Left cardiac atrium (tissue), 4 donors: Measurements from ENCODE around the gene ZNF761. TPM values are rescaled to one million over a fixed set of nuclear protein-coding genes. Genes with fewer than 3 reads are reported as not detected.
"Not testable (repeated sequence)": the region's sequence is repeated elsewhere in the genome, so short reads cannot be mapped to it uniquely, and the experiment has no call there.

Experiments used
- ATAC-seq, 2 donors: fragments of 200-7000 bp; cut with Tn5 transposase; one replicate each; pipeline ENCODE4 v1.9.1; 2020; ENCODE audit warnings: mild to moderate bottlenecking in 2 of 2, moderate library complexity in 2 of 2
- DNase-seq: peaks from one replicate; pipeline ENCODE4 v3.0.0-alpha.2; 2020
- intact Hi-C, 2 donors: fragments of 100-400 bp; cut with DNase I; formaldehyde crosslinking; loops; one replicate each; pipeline versions ENCODE4 v1.14.1 to v1.15.1; 2022 to 2023
- total RNA-seq, 2 donors: library from RNA; stranded (reverse); fragmentation: NEBNext Ultra II Directional; extraction: Animal tissue kit (Norgen Biotek cat#: 25700); gene quantifications; one replicate each; pipeline ENCODE4 v1.2.1, GENCODE V29; 2021
- donor health status: DM: no; HTN: yes; CAD: no.
- donor health status: DM: no; HTN: yes; CAD: no; lungs with severe emphysema.
- donor health status: DM: yes; HTN: yes; CAD: no.
- donor health status: Dilated cardiomyopathy.

ZNF761 gene
- total RNA-seq, 2 donors from 2014 or later: 4.9 to 5.4 TPM

DNA sequence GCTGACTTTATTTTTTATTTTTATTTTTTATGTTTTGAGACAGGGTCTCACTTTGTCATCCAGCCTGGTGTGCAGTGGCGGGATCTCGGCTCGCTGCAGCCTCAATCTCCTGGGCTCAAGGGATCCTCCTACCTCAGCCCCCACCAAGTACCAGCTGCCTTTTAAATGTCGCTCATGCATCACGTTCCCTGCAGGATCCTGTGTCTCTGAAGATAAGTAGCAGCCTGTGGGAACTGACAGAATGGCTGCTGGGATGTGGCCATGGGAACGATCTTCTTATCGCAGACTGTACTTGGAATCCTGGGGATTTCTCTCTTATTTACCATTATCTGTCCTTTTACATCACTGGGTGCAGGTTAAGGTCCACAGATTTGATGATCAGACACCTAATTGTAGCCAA, 71.4 kb downstream of the ZNF761 start:
- intact Hi-C loops: not testable (repeated sequence)

DNA sequence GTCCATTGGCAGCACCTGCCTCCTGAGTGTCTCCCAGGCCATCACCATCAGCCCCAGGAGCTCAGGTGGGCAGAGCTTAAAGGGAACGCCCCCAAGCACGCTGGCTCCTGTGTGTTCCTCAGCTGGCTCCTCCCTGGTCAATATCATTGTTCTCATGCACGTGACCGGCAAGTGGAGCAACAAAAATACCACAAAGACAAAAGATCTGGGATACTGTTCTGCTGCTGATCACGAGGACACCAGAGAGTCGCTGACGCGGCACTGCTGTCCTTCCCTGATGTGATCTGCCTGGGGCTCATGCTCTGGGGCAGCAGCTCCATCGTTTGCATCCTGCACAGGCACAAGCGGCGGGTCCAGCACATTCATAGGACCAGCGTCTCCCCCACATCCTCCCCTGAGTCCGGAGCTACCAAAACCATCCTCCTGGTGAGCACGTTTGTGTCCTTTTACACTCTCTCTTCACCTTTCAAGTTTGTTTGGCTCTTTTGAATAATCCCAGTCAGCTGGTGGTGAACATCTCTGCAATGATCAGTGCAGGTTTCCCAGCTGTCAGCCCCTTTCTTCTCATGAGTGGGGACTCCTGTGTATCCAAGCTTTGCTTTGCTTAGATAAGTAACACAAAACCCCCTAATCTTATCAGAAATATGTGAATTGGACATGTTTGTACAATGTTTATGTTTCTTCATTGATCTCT, 72.0 kb downstream of the ZNF761 start:
- DNase-seq, intact Hi-C loops: not testable (repeated sequence)
- ATAC-seq: peak; percentile 34 to 53

More for the DNA sequence above, 71.4 kb downstream of the ZNF761 start:
- not testable (repeated sequence) for DNase-seq, ATAC-seq

DNA sequence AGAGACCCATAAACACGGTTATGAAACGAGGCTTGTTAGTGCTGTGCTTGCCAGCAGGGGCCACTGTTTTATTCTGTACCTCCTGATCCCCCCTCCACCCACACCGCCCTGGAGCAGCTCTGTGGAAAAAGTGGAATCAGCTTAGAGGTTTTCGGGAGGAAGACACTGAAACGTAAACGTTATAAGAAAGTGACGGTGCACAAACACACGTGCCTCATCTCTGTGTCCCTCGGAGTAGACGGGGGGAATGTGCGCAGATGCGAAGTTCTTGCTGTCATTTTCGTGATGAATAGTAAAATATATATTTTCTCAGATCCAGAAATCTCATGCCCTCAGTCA, 72.5 kb downstream of the ZNF761 start:
- intact Hi-C loops, DNase-seq: not testable (repeated sequence)
- peak; percentile 76 to 78 for ATAC-seq

DNA sequence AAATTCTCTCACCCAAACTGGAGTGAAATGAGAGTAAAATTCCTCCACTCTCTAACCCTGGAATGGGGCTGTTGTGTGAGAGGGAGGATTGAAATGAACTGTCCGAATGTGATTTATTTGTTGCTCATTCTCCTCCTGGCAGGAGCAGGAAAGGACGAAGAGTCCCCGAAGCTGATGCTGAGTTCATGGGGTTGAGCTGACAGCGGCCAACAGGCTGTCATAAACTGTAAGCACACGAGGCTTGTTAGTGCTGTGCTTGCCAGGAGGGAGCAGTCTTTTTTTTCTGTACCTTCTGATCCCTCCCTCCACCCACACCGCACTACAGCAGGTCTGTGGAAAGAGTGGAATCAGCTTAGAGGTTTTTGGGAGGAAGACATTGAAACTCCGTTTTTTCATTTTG, 73.1 kb downstream of the ZNF761 start:
- no peak for ATAC-seq
- DNase-seq: no peak
- intact Hi-C loops: loop anchor here in 1 of 2 donors (5.0 kb wide), 1 partner anchor 78 kb away; no protein-coding TSS in a partner anchor

DNA sequence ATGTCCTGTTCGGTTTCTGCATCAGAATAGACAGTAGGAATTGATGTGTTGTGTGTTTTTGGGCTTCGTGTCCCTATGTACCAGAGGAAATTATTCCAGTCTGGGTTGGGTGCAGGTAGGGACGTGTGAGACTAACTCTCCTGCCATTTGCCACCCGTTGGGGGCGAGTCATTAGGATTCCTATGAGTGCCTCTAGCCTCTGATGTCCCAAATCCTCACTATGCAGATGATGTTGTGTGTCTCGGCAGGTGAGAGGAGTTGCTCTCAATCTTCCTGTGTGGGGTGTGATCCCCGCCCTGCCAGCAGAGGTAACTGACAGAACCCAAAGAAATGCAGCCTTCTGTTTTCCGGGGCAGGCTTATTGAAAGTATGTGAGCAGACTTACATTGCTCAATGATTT, 74.9 kb downstream of the ZNF761 start:
- intact Hi-C loops: loop anchor here in 1 of 2 donors (5.0 kb wide), 1 partner anchor 79 kb away; no protein-coding TSS in a partner anchor
- ATAC-seq (no peak), DNase-seq (no peak)

Other genes with a start within 250 kb of the ZNF761 start
- gene ZNF665, start 238.6 kb upstream of the ZNF761 start, total RNA-seq: 1 to 10 TPM in 1 of 2 donors, under 1 TPM in 1; 0.79 to 1.3 TPM
- 10 to 100 TPM; 22.2 to 24.2 TPM for gene ZNF677, start 177.1 kb upstream of the ZNF761 start, total RNA-seq
- not detected for gene VN1R2, start 173.7 kb upstream of the ZNF761 start, total RNA-seq
- not detected for gene VN1R4, start 164.3 kb upstream of the ZNF761 start, total RNA-seq
- 1 to 10 TPM; 4.6 TPM for gene ZNF845, start 98.2 kb upstream of the ZNF761 start, total RNA-seq
- gene ZNF525, start 66.3 kb upstream of the ZNF761 start, total RNA-seq: 1 to 10 TPM; 5.9 to 6.9 TPM
- gene ZNF765, start 36.8 kb upstream of the ZNF761 start, total RNA-seq: 1 to 10 TPM; 4.9 to 5.9 TPM
- 1 to 10 TPM; 1.5 TPM for gene ZNF813, start 35.7 kb downstream of the ZNF761 start, total RNA-seq
- gene ZNF331, start 106.2 kb downstream of the ZNF761 start, total RNA-seq: 10 to 100 TPM; 10.4 to 36.1 TPM
- not detected for gene DPRX, start 200.0 kb downstream of the ZNF761 start, total RNA-seq